GM12892 (cell line): ENCODE data around the gene ERBB2.

Experiments used
- DNase-seq: peaks from one replicate; pipeline ENCODE4 v3.0.0; 2011; ENCODE audit not compliant: insufficient read length
- FAIRE-seq: peaks from 2 replicates; lab custom pipeline; 2011; peaks lifted over from hg19 to GRCh38; lab: Jason Lieb, UNC
- POLR2A ChIP-seq: IDR thresholded peaks from 2 replicates; pipeline ENCODE4 v1.6.1; 2011; ENCODE audit warnings: low read depth, low read length, control low read depth
- POLR2AphosphoS5 ChIP-seq: IDR thresholded peaks from 2 replicates; pipeline ENCODE4 v1.6.1; 2011; ENCODE audit warnings: low read depth, low read length, control low read depth
- TAF1 ChIP-seq: IDR thresholded peaks from 2 replicates; pipeline ENCODE4 v1.6.1; 2011; ENCODE audit warnings: low read depth, mild to moderate bottlenecking, control low read depth, low read length, borderline replicate concordance

ERBB2 gene

DNA sequence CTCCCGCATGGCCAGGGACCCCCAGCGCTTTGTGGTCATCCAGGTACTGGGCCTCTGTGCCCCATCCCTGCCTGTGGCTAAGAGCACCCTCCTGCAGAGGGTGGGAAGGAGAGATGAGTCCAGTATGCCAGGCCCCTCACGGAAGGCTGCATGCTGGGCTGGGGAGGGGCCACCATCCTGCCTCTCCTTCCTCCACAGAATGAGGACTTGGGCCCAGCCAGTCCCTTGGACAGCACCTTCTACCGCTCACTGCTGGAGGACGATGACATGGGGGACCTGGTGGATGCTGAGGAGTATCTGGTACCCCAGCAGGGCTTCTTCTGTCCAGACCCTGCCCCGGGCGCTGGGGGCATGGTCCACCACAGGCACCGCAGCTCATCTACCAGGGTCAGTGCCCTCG lies 26.8 kb downstream of the ERBB2 start:
- no peak for FAIRE-seq
- TF ChIP-seq POLR2AphosphoS5, result peak; percentile 58; the same call in 1 of the 2 replicates
- TF ChIP-seq POLR2A, result no peak
- TF ChIP-seq TAF1, result no peak

DNA sequence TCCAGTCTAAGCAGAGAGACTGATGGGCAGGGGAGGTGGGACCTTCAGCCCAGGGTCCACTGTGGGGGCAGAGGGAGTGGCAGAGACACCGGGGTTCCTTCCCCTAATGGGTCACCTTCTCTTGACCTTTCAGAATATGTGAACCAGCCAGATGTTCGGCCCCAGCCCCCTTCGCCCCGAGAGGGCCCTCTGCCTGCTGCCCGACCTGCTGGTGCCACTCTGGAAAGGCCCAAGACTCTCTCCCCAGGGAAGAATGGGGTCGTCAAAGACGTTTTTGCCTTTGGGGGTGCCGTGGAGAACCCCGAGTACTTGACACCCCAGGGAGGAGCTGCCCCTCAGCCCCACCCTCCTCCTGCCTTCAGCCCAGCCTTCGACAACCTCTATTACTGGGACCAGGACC lies 27.7 kb downstream of the ERBB2 start:
- DNase-seq, result no peak
- FAIRE-seq, result no peak
- TF ChIP-seq POLR2A, result no peak
- TF ChIP-seq TAF1, result no peak
- TF ChIP-seq POLR2AphosphoS5, result no peak

More for the DNA sequence above, 26.8 kb downstream of the ERBB2 start:
- no peak for DNase-seq

DNA sequence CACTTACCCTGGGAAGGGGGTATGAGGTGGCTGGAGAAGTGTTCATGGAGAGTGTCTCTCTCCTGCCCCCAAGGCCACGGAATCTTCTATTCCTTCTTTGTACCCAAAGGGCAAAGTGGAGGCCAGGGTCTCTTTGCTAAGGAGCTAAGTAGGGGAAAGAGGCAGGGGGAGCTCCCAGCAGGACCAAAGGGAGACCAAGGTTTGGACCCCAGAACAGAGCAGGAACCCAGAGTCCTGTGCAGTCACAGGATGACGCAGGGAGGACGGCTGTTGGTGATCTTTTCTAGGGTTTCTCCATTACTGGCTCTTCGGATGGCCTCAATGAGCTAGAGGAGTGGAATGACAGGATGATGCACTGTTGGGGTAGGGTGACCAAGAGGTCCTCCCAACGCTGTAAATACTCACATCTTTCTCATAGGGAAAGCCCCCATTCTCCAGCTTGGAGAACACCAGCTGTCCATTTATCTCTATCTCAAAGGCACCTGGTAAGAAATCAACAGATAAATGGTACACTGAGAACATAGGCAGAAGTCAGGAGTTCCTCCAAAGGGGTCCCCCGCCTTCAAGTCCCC lies 29.5 kb downstream of the ERBB2 start:
- no peak for DNase-seq
- TF ChIP-seq POLR2AphosphoS5 (no peak), TAF1 (no peak), POLR2A (no peak)
- peak; percentile 50 for FAIRE-seq

DNA sequence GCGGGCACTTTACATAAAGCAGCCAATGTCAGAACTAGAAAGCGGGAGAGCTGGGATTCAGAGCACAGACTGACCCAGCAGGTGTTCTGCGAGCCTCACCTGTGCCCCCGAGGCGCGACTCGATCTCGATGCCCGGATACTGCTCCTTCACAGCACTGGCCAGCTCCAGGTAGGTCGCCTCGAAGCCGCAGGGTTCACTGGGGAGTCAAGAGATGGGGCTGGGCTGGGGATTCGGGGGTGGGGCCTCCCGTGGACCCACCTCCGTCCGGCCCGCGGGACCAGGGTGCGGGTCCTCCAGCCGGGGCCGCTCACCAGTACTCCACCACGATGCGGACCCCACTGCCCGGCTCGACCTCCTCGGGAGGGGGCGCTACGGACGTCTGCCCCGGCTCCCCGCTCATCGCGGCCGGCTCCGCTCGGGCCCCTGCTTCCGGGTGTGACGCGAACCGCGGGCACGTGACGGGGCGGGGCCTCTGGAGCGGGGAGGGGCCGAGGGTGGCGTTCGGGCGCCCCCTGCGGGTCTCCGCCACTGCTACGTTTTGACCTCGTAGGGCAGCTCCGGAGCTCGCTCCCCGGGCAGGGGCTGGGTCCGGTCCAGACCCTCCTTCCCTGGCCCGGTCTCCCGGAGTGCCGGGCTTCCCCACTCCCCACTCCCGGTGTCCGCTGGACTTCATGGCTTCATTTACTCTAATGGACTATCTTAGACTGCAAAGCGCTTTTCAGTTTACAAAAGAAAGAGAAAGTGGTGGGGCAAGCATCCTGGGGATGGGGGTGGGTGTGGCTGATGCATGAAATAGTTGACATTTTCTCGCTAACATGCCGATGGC lies 30.4 kb downstream of the ERBB2 start, which contains the start of gene MIEN1:
Gene MIEN1, minus strand, starts transcription at position 438 of the 827 bp plus-strand sequence. Its CDS starts 37 bp downstream, at position 401.
- peak; percentile 90 for TF ChIP-seq POLR2A
- TF ChIP-seq POLR2AphosphoS5, result peak; percentile 82
- 0 out of 2 replicates have a peak, but pooled peaks have one; percentile 24 for TF ChIP-seq TAF1
- peak; percentile 98 for DNase-seq
- FAIRE-seq, result peak; percentile 84

DNA sequence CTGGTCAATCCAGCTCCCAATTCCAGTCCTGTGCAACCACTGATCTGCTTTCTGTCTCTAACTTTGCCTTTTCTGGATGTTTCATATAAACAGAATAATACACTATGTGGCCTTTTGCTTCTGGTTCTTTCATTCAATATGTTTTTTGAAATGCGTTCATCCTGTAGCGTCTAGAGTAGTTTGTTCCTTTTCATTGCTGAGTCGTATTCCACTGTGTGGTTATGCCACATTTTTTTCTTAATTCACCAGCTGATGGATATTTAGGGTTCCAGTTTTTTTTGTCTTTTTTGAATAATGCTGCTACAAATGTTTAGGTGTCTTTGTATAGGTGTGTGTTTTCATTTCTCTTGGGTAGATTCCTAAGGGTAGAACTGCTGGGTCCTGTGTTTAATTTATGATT lies 32.7 kb downstream of the ERBB2 start:
- FAIRE-seq (no peak), DNase-seq (no peak)
- no peak for TF ChIP-seq POLR2A
- TF ChIP-seq TAF1, result no peak
- TF ChIP-seq POLR2AphosphoS5, result no peak

DNA sequence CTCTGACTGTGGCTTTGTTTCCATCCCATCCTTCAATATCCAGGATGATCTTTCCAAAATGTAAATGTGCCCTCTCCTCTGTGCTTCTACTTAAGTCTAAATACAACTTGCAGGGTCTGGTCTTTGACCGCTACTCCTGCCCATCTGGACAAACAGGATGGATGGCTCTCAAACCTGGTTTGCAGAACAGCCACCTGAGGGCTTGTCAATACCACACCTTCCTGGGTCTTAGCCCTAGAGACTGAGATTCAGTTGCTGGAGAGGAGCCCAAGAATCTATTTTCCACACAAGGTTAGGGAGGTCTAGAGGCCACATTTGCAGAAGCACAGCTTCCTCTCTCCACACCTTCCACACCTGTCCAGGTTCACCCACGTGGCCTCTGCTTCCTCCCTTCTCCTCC lies 36.0 kb downstream of the ERBB2 start:
- TF ChIP-seq POLR2A (no peak), POLR2AphosphoS5 (no peak), TAF1 (no peak)
- DNase-seq, result no peak
- no peak for FAIRE-seq

DNA sequence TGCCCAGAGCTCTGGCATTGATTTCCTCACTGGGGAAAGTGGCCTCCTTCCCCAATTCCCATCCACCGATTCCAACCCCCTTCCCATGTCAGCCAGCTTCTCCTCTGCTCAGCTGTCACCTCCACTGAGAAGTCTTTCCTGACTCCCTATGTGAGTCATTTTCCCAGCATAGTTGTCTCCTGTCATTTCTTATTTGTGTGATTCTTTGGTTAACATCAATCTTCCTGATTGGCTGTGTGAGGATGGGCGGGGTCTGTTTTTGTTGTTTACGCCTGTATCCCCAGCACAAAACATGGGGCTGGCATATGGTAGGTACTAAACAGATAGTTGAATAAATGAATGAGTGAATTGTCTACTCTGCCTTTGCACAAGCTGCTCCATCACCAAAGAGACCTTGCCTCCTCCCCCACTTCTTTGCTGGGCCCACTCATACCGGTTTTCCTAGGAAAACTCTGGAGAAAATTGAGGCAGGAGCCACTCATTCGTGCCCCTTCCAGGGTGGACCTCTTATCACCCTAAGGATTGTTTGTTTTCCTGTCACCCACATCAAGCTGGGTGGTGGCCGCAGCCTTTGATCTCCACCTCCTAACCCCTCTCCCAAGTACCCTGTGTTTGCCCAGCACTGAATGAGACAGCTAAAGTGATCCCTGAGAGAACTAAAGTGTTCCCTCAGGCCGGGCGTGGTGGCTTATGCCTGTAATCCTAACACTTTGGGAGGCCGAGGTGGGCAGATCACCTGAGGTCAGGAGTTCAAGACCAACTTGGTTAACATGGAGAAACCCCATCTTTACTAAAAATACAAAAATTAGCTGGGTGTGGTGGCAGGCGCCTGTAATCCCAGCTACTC lies 36.7 kb downstream of the ERBB2 start:
- DNase-seq (no peak), FAIRE-seq (no peak)
- TF ChIP-seq TAF1 (no peak), POLR2AphosphoS5 (no peak), POLR2A (no peak)

DNA sequence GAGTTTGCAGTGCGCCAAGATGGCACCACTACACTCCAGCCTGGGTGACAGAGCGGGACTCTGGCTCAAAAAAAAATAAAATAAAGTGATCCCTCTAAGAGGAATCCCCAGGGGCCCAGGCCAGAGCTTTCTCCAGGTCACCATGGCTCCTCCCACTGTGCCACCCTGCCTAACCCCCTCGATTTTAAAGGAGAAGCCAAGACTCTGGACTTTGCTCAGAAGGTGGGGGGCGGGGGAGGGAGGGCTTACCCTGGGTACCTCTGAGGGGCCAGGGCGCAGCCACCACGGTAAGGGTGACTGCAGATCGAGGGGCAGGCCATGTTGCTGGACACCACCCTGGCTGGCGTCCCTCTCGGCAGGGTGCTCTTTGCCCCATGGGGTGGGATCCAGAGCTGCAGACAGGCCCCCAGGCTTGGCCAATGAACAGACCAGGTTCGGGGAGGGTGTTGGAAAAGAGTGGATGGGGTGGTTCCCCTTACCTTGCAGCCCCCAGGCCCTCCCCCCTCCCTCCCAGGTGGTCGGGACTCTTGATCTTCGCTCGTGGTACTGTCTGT lies 37.4 kb downstream of the ERBB2 start:
- DNase-seq (no peak), FAIRE-seq (no peak)
- no peak for TF ChIP-seq POLR2A
- no peak for TF ChIP-seq TAF1
- no peak for TF ChIP-seq POLR2AphosphoS5

DNA sequence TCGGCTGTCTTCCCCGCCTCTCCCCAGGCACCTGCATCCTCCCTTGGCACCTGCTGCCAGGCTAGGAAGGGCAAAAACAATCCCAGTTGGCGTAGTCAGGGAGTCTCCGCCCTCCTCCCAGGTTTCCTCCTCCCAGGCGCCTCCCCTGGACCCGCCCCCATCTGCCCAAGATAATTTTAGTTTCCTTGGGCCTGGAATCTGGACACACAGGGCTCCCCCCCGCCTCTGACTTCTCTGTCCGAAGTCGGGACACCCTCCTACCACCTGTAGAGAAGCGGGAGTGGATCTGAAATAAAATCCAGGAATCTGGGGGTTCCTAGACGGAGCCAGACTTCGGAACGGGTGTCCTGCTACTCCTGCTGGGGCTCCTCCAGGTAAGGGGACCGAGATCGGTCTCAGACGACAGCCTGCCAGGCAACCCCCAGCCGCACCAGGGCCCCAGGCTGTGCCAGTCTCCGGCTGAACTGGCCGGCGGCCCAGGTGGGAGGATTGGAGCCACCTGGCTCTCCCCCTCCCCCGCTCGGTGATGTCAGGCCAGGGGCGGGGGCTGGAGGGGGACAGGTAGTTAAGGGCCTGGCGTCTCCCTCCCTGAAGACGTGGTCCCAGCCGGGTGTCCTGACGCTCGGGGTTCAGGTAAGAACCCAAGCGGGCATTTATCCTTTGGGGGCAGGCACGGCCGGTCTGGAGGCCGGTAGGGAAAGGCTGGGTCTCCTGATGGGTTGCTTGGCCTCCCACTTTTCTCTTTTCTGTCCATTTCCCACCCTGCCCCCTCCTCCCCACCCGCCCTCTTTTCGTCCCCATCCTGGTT lies 38.1 kb downstream of the ERBB2 start, which contains the start of gene GRB7:
Gene GRB7, plus strand, starts transcription at position 179 of the 808 bp plus-strand sequence. CDS start 4,364 bp downstream, outside the sequence.
- no peak for TF ChIP-seq TAF1
- DNase-seq, result no peak
- FAIRE-seq, result peak; percentile 33

DNA sequence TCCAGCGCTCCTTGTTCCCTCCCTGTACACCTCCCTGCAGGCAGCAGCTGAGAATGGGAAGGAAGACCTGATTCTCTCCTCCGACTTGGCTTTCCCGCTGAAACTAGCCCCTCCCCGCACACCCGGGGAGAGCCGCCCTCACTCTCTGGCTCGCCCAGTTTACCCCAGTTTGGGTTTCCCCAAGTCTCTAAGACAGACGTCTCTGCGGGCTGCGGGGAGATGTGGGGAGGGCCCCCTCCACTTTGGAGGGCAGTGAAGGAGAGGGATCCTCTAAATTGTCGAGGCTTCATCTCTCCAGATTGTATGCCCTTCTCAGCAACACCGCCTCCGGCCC lies 38.7 kb downstream of the ERBB2 start:
- DNase-seq, result peak; percentile 67
- FAIRE-seq, result peak; percentile 79
- TF ChIP-seq POLR2A (no peak), POLR2AphosphoS5 (no peak), TAF1 (no peak)
